ENCODE measurements around the gene AMTN. TPM values are rescaled to one million over a fixed set of nuclear protein-coding genes. Genes with fewer than 3 reads are reported as not detected.
"Not testable (repeated sequence)": the region's sequence is repeated elsewhere in the genome, so short reads cannot be mapped to it uniquely, and the experiment has no call there.

The AMTN gene
- not detected in 3 replicates for total RNA-seq

GRCh38 chr4:70518269-70518668 is at the start of gene AMTN:
Gene AMTN, plus strand, starts transcription at chr4:70518569. Its CDS starts 209 bp downstream, at chr4:70518778.
- Mint-ChIP-seq H3K27ac (no peak within 1 kb of the TSS), H3K4me3 (no peak within 1 kb of the TSS), H3K4me1 (no peaks in the 10 kb centered on the region), H3K27me3 (ENCODE audit: low read depth) (peaks cover 16% of the 10 kb centered on the region), H3K9me3 (no peaks in the 10 kb centered on the region), H3K36me3 (no peaks in the 10 kb centered on the region)
- no peak for TF ChIP-seq CTCF (IDR thresholded peaks at IDR 0.05; ENCODE audit: unreplicated experiment)
- DNase-seq (ENCODE audit: low spot score in 2 of 2, unreplicated experiment in 2 of 2) = no peak

GRCh38 chr4:70471897-70472296 is 46.5 kb upstream of the AMTN start, which contains the start of gene MUC7:
Gene MUC7, plus strand, starts transcription at chr4:70472197. Its CDS starts 1,825 bp downstream, at chr4:70474022.
- Mint-ChIP-seq H3K27me3 (ENCODE audit: low read depth) (no peaks in the 10 kb centered on the region), H3K4me1 (peaks cover 7% of the 10 kb centered on the region), H3K9me3 (peaks cover 24% of the 10 kb centered on the region), H3K36me3 (no peaks in the 10 kb centered on the region), H3K4me3 (no peak within 1 kb of the TSS), H3K27ac (no peak within 1 kb of the TSS)
- TF ChIP-seq CTCF (IDR thresholded peaks at IDR 0.05; ENCODE audit: unreplicated experiment) = no peak
- DNase-seq (ENCODE audit: low spot score in 2 of 2, unreplicated experiment in 2 of 2) = no peak

- Mint-ChIP-seq H3K27me3 (ENCODE audit: low read depth) (no peaks in the 10 kb centered on the region), H3K36me3 (no peaks in the 10 kb centered on the region), H3K4me3 (no peak overlapping the region), H3K9me3 (peaks cover 6% of the 10 kb centered on the region), H3K27ac (no peak overlapping the region), H3K4me1 (peaks cover 7% of the 10 kb centered on the region)
- DNase-seq (ENCODE audit: low spot score in 2 of 2, unreplicated experiment in 2 of 2) = no peak
- TF ChIP-seq CTCF (IDR thresholded peaks at IDR 0.05; ENCODE audit: unreplicated experiment) = no peak
These were observed 44.7 kb upstream of the AMTN start for GRCh38 chr4:70473679-70474078.

- H3K27ac Mint-ChIP-seq = no peak overlapping the region
- TF ChIP-seq CTCF (IDR thresholded peaks at IDR 0.05; ENCODE audit: unreplicated experiment) = no peak
- H3K9me3 Mint-ChIP-seq = no peaks in the 10 kb centered on the region
- DNase-seq (ENCODE audit: low spot score in 2 of 2, unreplicated experiment in 2 of 2) = no peak
- H3K36me3 Mint-ChIP-seq = no peaks in the 10 kb centered on the region
- no peak overlapping the region for H3K4me3 Mint-ChIP-seq
- peaks cover 2% of the 10 kb centered on the region for H3K27me3 Mint-ChIP-seq (ENCODE audit: low read depth)
- peaks cover 5% of the 10 kb centered on the region for H3K4me1 Mint-ChIP-seq
These were observed 29.6 kb upstream of the AMTN start for GRCh38 chr4:70488748-70489147.

- Mint-ChIP-seq H3K36me3 (no peaks in the 10 kb centered on the region), H3K27ac (no peak overlapping the region), H3K9me3 (no peaks in the 10 kb centered on the region), H3K27me3 (ENCODE audit: low read depth) (peaks cover 4% of the 10 kb centered on the region), H3K4me1 (no peaks in the 10 kb centered on the region), H3K4me3 (no peak overlapping the region)
- no peak for DNase-seq (ENCODE audit: low spot score in 2 of 2, unreplicated experiment in 2 of 2)
- no peak for TF ChIP-seq CTCF (IDR thresholded peaks at IDR 0.05; ENCODE audit: unreplicated experiment)
These were observed 22.1 kb upstream of the AMTN start for GRCh38 chr4:70496231-70496630.

- not testable (repeated sequence) for H3K4me1 Mint-ChIP-seq; H3K36me3 Mint-ChIP-seq; DNase-seq (ENCODE audit: low spot score in 2 of 2, unreplicated experiment in 2 of 2); H3K27ac Mint-ChIP-seq; H3K4me3 Mint-ChIP-seq; H3K27me3 Mint-ChIP-seq (ENCODE audit: low read depth); H3K9me3 Mint-ChIP-seq
These were observed 16.5 kb upstream of the AMTN start for GRCh38 chr4:70501838-70502237.

Data from mesothelial cell of epicardium (in vitro differentiated cells).